GM03348 (cell line): ENCODE data around the gene PYURF.
"Not testable (repeated sequence)": the region's sequence is repeated elsewhere in the genome, so short reads cannot be mapped to it uniquely, and the experiment has no call there.

Experiments used
- DNase-seq: peaks from one replicate; pipeline ENCODE4 v3.0.0; 2012; ENCODE audit warnings: low spot score

The PYURF gene

GRCh38 chr4:88523325-88524129, at the start of gene PYURF:
PYURF (minus strand) TSS chr4:88523776; CDS start chr4:88523700, 76 bp downstream.
- peak; percentile 96 for DNase-seq

- peak; percentile 44 for DNase-seq
Measured at GRCh38 chr4:88570001-88570400, 46.4 kb upstream of the PYURF start.

GRCh38 chr4:88567591-88567990, 44.0 kb upstream of the PYURF start:
- DNase-seq, result no peak

- DNase-seq, result no peak
Measured at GRCh38 chr4:88549815-88550214, 26.2 kb upstream of the PYURF start.

GRCh38 chr4:88539322-88540068, 15.9 kb upstream of the PYURF start:
- DNase-seq, result not testable (repeated sequence)

- no peak for DNase-seq
Measured at GRCh38 chr4:88537709-88538108, 14.1 kb upstream of the PYURF start.

GRCh38 chr4:88535090-88535755, 11.6 kb upstream of the PYURF start:
- no peak for DNase-seq

GRCh38 chr4:88533937-88534750, 10.6 kb upstream of the PYURF start:
- peak; percentile 60 for DNase-seq

GRCh38 chr4:88533088-88533790, 9.7 kb upstream of the PYURF start:
- peak; percentile 36 for DNase-seq

- peak; percentile 13 for DNase-seq
Measured at GRCh38 chr4:88531549-88531948, 8.0 kb upstream of the PYURF start.

GRCh38 chr4:88528861-88529260, 5.3 kb upstream of the PYURF start:
- DNase-seq, result peak; percentile 7

GRCh38 chr4:88527787-88528186, 4.2 kb upstream of the PYURF start:
- DNase-seq, result no peak

GRCh38 chr4:88526221-88526815, 2.7 kb upstream of the PYURF start:
- DNase-seq, result peak; percentile 37

- DNase-seq, result peak; percentile 4
Measured at GRCh38 chr4:88524171-88524570, 595 bp upstream of the PYURF start.

GRCh38 chr4:88522702-88523324, 763 bp downstream of the PYURF start:
- peak; percentile 47 for DNase-seq

- no peak for DNase-seq
Measured at GRCh38 chr4:88518911-88519310, 4.7 kb downstream of the PYURF start.

- no peak for DNase-seq
Measured at GRCh38 chr4:88517825-88518224, 5.8 kb downstream of the PYURF start.

- no peak for DNase-seq
Measured at GRCh38 chr4:88516746-88517145, 6.8 kb downstream of the PYURF start.

GRCh38 chr4:88514557-88515511, 8.7 kb downstream of the PYURF start:
- no peak for DNase-seq
